GM20431 (cell line): ENCODE results near the gene SPEG.

Source experiments
- in situ Hi-C: fragments of 300-500 bp; cut with MseI, MboI; formaldehyde crosslinking; loops from one replicate; pipeline ENCODE4 v1.15.0; 2020; ENCODE audit warnings: low sequenced_read_pairs; ENCODE audit not compliant: unreplicated experiment

Gene SPEG

GRCh38 chr2:219474285-219475060, 39.8 kb downstream of the SPEG start:
- in situ Hi-C loops, result no loop called here

GRCh38 chr2:219475278-219475677, 40.6 kb downstream of the SPEG start:
- in situ Hi-C loops, result no loop called here

- in situ Hi-C loops, result no loop called here
Observed at GRCh38 chr2:219475697-219476651, 41.3 kb downstream of the SPEG start.

GRCh38 chr2:219476652-219477151, 42.1 kb downstream of the SPEG start:
- in situ Hi-C loops, result no loop called here

DNA sequence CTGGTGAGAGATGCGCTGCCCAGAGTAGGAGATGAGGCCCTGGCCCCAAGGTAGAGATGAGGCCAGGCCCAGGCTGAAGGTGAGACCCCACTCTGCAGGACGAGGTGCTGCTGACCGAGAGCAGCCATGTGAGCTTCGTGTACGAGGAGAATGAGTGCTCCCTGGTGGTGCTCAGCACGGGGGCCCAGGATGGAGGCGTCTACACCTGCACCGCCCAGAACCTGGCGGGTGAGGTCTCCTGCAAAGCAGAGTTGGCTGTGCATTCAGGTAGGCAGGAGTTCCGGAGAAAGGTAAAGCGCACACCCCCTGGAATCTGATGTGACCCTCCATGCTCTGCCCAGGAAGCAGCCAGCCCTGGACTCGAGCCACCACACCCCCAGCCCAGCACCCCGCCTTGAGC, 42.5 kb downstream of the SPEG start:
- in situ Hi-C loops, result no loop called here

GRCh38 chr2:219477815-219478214, 43.2 kb downstream of the SPEG start:
- in situ Hi-C loops, result no loop called here

- in situ Hi-C loops, result no loop called here
Observed at GRCh38 chr2:219478916-219479315, 44.3 kb downstream of the SPEG start.

- in situ Hi-C loops, result no loop called here
Observed at GRCh38 chr2:219480004-219480403, 45.4 kb downstream of the SPEG start.

DNA sequence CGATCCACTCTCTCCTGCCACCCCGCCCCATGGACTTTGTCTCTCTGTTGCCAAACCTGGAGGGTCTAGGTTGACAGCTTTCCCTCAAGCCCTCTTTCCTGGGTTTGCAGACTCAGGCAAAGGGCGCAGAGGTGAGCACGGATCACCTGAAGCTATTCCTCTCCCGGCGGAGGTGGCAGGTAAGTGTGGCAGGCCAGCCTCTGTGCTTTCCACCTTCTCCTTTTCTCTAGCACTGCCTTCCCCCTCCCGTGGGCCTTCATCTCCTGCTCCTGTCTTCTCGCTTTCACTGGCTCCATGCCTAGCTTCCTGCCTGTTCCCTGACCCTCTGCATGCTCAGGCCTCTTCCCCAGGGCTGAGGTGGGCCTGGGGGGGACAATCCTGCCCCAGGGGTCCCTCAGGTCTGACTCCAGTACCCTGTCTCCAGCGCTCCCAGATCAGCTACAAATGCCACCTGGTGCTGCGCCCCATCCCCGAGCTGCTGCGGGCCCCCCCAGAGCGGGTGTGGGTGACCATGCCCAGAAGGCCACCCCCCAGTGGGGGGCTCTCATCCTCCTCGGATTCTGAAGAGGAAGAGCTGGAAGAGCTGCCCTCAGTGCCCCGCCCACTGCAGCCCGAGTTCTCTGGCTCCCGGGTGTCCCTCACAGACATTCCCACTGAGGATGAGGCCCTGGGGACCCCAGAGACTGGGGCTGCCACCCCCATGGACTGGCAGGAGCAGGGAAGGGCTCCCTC, 48.2 kb downstream of the SPEG start:
- in situ Hi-C loops, result no loop called here

- in situ Hi-C loops, result no loop called here
Observed at GRCh38 chr2:219483451-219484342, 49.1 kb downstream of the SPEG start.

DNA sequence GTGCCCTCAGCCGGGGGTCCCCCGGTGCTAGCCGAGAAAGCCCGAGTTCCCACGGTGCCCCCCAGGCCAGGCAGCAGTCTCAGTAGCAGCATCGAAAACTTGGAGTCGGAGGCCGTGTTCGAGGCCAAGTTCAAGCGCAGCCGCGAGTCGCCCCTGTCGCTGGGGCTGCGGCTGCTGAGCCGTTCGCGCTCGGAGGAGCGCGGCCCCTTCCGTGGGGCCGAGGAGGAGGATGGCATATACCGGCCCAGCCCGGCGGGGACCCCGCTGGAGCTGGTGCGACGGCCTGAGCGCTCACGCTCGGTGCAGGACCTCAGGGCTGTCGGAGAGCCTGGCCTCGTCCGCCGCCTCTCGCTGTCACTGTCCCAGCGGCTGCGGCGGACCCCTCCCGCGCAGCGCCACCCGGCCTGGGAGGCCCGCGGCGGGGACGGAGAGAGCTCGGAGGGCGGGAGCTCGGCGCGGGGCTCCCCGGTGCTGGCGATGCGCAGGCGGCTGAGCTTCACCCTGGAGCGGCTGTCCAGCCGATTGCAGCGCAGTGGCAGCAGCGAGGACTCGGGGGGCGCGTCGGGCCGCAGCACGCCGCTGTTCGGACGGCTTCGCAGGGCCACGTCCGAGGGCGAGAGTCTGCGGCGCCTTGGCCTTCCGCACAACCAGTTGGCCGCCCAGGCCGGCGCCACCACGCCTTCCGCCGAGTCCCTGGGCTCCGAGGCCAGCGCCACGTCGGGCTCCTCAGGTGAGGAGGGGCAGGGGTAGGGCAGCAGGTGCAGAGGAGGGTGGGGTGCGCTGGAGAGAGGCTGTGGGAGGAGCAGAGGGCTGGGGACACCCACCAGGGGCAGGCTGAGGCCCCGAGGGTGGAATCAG, 49.9 kb downstream of the SPEG start:
- in situ Hi-C loops, result no loop called here

GRCh38 chr2:219485201-219485580, 50.5 kb downstream of the SPEG start:
- in situ Hi-C loops, result no loop called here

DNA sequence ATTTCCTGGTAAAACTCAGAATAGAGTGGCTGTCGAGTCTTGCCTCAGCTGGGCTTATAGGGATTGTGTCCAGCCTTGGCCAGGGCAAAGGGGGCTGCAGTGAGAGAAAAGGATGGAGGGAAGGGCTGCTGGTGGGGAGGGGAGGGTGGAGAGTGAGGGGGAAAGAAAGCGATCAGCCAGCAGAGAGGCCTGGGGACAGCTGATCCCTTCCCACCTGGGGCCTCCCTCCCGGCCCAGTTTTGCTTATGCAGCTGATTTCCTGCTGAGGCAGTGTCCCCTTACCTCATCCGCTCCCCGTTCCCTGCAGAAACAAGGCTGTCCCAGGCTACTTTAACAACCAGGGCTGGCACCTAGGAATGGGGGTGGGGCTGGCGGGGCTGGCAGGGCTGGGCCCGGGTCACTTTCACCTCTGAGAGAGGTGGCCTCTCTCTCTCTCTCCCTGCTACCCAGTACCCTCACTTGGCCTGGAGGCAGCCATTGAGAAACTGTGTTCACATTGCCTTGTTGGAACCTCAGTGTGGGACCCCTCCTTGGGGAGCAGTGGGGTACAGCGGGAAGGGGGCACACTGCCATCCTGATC, 51.8 kb downstream of the SPEG start:
- in situ Hi-C loops, result no loop called here

DNA sequence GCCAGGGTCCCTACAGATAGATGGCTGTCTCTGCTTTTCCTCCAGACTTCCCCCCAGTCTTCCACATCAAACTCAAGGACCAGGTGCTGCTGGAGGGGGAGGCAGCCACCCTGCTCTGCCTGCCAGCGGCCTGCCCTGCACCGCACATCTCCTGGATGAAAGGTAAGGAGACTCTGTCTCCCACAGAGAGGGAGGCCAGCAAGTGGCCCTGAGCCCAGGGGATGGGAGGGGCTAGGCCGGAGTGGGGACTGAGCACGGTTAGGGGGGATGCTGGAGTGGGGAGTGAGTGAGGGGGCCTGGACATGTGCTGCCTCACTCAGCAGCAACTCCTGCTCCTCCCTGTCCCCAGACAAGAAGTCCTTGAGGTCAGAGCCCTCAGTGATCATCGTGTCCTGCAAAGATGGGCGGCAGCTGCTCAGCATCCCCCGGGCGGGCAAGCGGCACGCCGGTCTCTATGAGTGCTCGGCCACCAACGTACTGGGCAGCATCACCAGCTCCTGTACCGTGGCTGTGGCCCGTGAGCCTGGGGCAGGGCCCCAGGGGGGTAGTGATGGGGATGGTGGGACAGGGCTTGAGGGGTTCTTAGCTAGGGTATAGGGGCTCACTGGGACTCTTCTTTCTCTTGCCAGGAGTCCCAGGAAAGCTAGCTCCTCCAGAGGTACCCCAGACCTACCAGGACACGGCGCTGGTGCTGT, 53.7 kb downstream of the SPEG start:
- in situ Hi-C loops, result no loop called here

DNA sequence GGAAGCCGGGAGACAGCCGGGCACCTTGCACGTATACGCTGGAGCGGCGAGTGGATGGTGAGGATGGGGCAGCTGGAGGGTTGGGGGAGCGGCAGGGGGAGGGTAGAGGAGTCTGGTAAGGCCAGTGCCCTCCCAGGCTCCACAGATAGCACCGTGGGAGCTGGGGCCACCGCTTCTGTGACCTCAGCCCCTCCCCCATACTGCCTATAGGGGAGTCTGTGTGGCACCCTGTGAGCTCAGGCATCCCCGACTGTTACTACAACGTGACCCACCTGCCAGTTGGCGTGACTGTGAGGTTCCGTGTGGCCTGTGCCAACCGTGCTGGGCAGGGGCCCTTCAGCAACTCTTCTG, 54.2 kb downstream of the SPEG start:
- in situ Hi-C loops, result no loop called here

GRCh38 chr2:219489315-219489714, 54.7 kb downstream of the SPEG start:
- in situ Hi-C loops, result no loop called here

DNA sequence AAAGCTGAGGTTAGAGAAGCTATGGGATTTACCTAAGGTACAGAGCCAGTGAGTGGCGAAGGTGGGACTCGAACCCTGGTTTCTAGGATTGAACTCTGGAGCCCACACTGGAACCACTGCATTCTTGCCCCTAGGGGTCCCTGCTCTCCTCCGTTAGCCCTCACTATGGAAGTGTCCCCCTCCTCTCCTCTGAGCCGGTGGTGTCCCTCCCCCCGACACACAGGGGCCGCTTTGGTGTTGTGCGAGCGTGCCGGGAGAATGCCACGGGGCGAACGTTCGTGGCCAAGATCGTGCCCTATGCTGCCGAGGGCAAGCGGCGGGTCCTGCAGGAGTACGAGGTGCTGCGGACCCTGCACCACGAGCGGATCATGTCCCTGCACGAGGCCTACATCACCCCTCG, 55.5 kb downstream of the SPEG start:
- in situ Hi-C loops, result no loop called here
